ENCODE results near the gene CBFA2T2. TPM values are rescaled to one million over a fixed set of nuclear protein-coding genes. Genes with fewer than 3 reads are reported as not detected.

Gene CBFA2T2
- total RNA-seq, 1 experiment from 2014 or later = 13.1 TPM

DNA sequence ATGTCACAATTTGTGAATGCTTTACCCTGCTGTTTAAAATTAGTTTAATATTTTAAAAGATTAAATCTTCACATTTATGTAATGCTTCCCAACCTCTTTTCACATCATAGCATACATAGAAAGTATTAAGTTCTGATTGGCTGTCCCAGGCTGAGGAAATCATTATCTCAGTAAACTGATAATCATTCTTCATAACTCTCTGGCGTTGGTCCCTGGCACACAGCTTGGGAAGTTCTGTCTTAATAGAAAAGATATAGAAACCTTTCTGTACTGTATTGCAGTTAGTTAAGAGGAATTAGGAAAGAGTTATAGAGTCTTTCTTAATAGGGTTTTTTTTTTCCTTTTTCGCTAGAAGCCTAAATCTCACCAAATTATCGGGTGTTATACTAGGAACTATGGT, 85.4 kb downstream of the CBFA2T2 start:
- no peak overlapping the region for H3K4me3 ChIP-seq (ENCODE audit: low read depth, low read length, poor library complexity, severe bottlenecking)
- TF ChIP-seq CTCF (conservative IDR thresholded peaks at IDR 0.05; ENCODE audit: low read depth, low read length) = no peak
- no peak for TF ChIP-seq EZH2 (IDR thresholded peaks at IDR 0.05; ENCODE audit: borderline replicate concordance, low read depth, low read length, poor library complexity, severe bottlenecking)
- POLR2A ChIA-PET (ENCODE audit: low non-redundant PET) = interaction anchor here (0.6 kb wide), 1 partner anchor 29 kb away, joined by 3 read pairs; no protein-coding TSS in a partner anchor
- H3K4me1 ChIP-seq (ENCODE audit: insufficient read depth, low read length, poor library complexity, severe bottlenecking) = peaks cover 23% of the 10 kb centered on the region
- BruUV-seq (replicated peaks) = no TSS peak
- H3K27ac ChIP-seq (ENCODE audit: low read depth, low read length, poor library complexity, severe bottlenecking) = no peak overlapping the region
- no peak for DNase-seq (ENCODE audit: low spot score)
- no peaks in the 10 kb centered on the region for H3K9me3 ChIP-seq (ENCODE audit: low read depth, low read length, poor library complexity, severe bottlenecking)
- H3K27me3 ChIP-seq (replicated peaks; ENCODE audit: insufficient read depth, low read depth, low read length, poor library complexity) = no peaks in the 10 kb centered on the region
- H3K36me3 ChIP-seq (ENCODE audit: insufficient read depth, low read length, poor library complexity, severe bottlenecking) = no peaks in the 10 kb centered on the region
- CTCF ChIA-PET = no interaction called here
- intact Hi-C loops (cut with micrococcal nuclease; ENCODE audit: unreplicated experiment) = no loop called here

DNA sequence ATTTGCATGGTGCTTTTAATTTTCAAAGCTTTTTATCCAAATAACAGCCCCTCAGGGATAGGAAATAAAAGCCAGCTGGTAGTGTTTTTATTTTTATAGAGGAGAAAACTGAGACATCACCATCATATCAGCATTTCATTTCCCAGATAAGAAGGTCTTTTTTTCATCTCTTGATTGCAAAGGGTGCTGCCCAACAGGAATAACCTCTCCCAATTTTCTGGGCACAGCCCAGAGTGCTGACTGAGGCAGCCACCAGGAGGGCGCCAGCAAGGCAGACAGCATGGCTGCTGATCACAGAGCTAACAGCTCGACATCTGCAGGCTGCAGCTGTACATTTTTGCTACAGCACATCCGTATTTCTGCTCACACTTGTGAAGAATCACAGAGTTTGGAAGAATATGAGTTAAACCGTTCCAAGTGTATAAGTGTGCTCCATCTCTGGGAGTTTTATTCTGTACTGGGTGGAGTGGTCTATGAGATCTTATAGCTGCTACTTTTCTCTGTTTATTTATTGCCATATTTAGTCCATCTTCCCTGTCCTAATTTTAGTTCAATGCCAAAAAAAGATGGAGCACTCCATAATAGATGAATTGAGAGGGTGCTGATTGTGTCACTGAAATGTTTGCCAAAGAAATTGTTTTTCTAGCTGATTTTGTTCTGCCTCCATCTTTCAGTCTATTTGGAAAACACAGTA, 86.7 kb downstream of the CBFA2T2 start:
- no peak overlapping the region for H3K4me3 ChIP-seq (ENCODE audit: low read depth, low read length, poor library complexity, severe bottlenecking)
- POLR2A ChIA-PET (ENCODE audit: low non-redundant PET) = no interaction called here
- H3K4me1 ChIP-seq (ENCODE audit: insufficient read depth, low read length, poor library complexity, severe bottlenecking) = peaks cover 23% of the 10 kb centered on the region
- TF ChIP-seq EZH2 (IDR thresholded peaks at IDR 0.05; ENCODE audit: borderline replicate concordance, low read depth, low read length, poor library complexity, severe bottlenecking) (no peak), CTCF (conservative IDR thresholded peaks at IDR 0.05; ENCODE audit: low read depth, low read length) (peak; percentile 32; the same call in 1 of the 2 replicates)
- no peak overlapping the region for H3K27ac ChIP-seq (ENCODE audit: low read depth, low read length, poor library complexity, severe bottlenecking)
- DNase-seq (ENCODE audit: low spot score) = no peak
- intact Hi-C loops (cut with micrococcal nuclease; ENCODE audit: unreplicated experiment) = no loop called here
- CTCF ChIA-PET = no interaction called here
- H3K9me3 ChIP-seq (ENCODE audit: low read depth, low read length, poor library complexity, severe bottlenecking) = no peaks in the 10 kb centered on the region
- no peaks in the 10 kb centered on the region for H3K36me3 ChIP-seq (ENCODE audit: insufficient read depth, low read length, poor library complexity, severe bottlenecking)
- BruUV-seq (replicated peaks) = no TSS peak
- no peaks in the 10 kb centered on the region for H3K27me3 ChIP-seq (replicated peaks; ENCODE audit: insufficient read depth, low read depth, low read length, poor library complexity)

GRCh38 chr20:33578510-33578909, 88.6 kb downstream of the CBFA2T2 start:
- POLR2A ChIA-PET (ENCODE audit: low non-redundant PET) = interaction anchor here (0.6 kb wide), 1 partner anchor 26 kb away, joined by 4 read pairs; no protein-coding TSS in a partner anchor
- peak; percentile 72 for DNase-seq (ENCODE audit: low spot score)
- intact Hi-C loops (cut with micrococcal nuclease; ENCODE audit: unreplicated experiment) = no loop called here
- no peaks in the 10 kb centered on the region for H3K9me3 ChIP-seq (ENCODE audit: low read depth, low read length, poor library complexity, severe bottlenecking)
- H3K4me3 ChIP-seq (ENCODE audit: low read depth, low read length, poor library complexity, severe bottlenecking) = no peak overlapping the region
- TF ChIP-seq EZH2 (IDR thresholded peaks at IDR 0.05; ENCODE audit: borderline replicate concordance, low read depth, low read length, poor library complexity, severe bottlenecking) (no peak), CTCF (conservative IDR thresholded peaks at IDR 0.05; ENCODE audit: low read depth, low read length) (no peak)
- no peaks in the 10 kb centered on the region for H3K36me3 ChIP-seq (ENCODE audit: insufficient read depth, low read length, poor library complexity, severe bottlenecking)
- H3K4me1 ChIP-seq (ENCODE audit: insufficient read depth, low read length, poor library complexity, severe bottlenecking) = peaks cover 23% of the 10 kb centered on the region
- H3K27me3 ChIP-seq (replicated peaks; ENCODE audit: insufficient read depth, low read depth, low read length, poor library complexity) = no peaks in the 10 kb centered on the region
- CTCF ChIA-PET = no interaction called here
- no TSS peak for BruUV-seq (replicated peaks)
- peak overlapping the region; percentile 12 for H3K27ac ChIP-seq (ENCODE audit: low read depth, low read length, poor library complexity, severe bottlenecking)

Data from A673 (cell line).